Astrocyte of the spinal cord (primary cell): ENCODE data around the gene HES7.

ENCODE experiments used
- DNase-seq: peaks from one replicate; pipeline ENCODE4 v3.0.0; 2011; ENCODE audit warnings: low read depth, low spot score
- H3K4me3 ChIP-seq: 2 replicates; pipeline ENCODE4 v1.5.1; 2011; ENCODE audit warnings: low read depth, mild to moderate bottlenecking, low read length, moderate library complexity
- CTCF ChIP-seq: IDR thresholded peaks from 2 replicates; pipeline ENCODE4 v1.5.1; 2012; ENCODE audit warnings: low read depth, mild to moderate bottlenecking, low read length, inconsistent platforms
- in situ Hi-C: cut with HindIII; loops from 2 replicates; pipeline ENCODE4 v1.10.0; 2017; ENCODE audit warnings: low sequenced_read_pairs

HES7 gene

GRCh38 chr17:8163978-8164814 lies 40.3 kb upstream of the HES7 start:
- H3K4me3 ChIP-seq = no peak overlapping the region
- DNase-seq = no peak
- in situ Hi-C loops = no loop called here
- no peak for TF ChIP-seq CTCF

GRCh38 chr17:8162997-8163977 lies 39.4 kb upstream of the HES7 start:
- TF ChIP-seq CTCF = no peak
- in situ Hi-C loops = no loop called here
- peak overlapping the region; percentile 94 for H3K4me3 ChIP-seq
- no peak for DNase-seq

- in situ Hi-C loops = no loop called here
- no peak for TF ChIP-seq CTCF
- H3K4me3 ChIP-seq = peak within 1 kb of the TSS; percentile 94
- peak; percentile 48 for DNase-seq
Observed at GRCh38 chr17:8162233-8162996, 38.5 kb upstream of the HES7 start, which contains the start of gene VAMP2. VAMP2 (minus strand) TSS chr17:8162948; CDS start chr17:8162879, 69 bp downstream.

GRCh38 chr17:8161289-8162232 lies 37.7 kb upstream of the HES7 start:
- in situ Hi-C loops = no loop called here
- H3K4me3 ChIP-seq = peak overlapping the region; percentile 94
- TF ChIP-seq CTCF = no peak
- no peak for DNase-seq

- TF ChIP-seq CTCF = no peak
- no peak overlapping the region for H3K4me3 ChIP-seq
- in situ Hi-C loops = no loop called here
- no peak for DNase-seq
Observed at GRCh38 chr17:8160741-8161221, 36.9 kb upstream of the HES7 start.
